Measurements from ENCODE around the gene CTPS1. TPM values are rescaled to one million over a fixed set of nuclear protein-coding genes. Genes with fewer than 3 reads are reported as not detected.
A peak's percentile ranks its signal among the peaks of the same experiment; 100 is the strongest.

Gene CTPS1
- total RNA-seq, 1 donor from 2014 or later, result 60.5 TPM

- H3K4me1 Mint-ChIP-seq (ENCODE audit: unreplicated experiment), result peaks cover 7% of the 10 kb centered on the region
- no peak for DNase-seq (ENCODE audit: extremely low spot score, unreplicated experiment)
- H3K9me3 Mint-ChIP-seq, result no peaks in the 10 kb centered on the region
- H3K27ac Mint-ChIP-seq, result no peak overlapping the region
- no peaks in the 10 kb centered on the region for H3K27me3 Mint-ChIP-seq
- no peak for TF ChIP-seq CTCF (conservative IDR thresholded peaks at IDR 0.05)
- H3K4me3 Mint-ChIP-seq, result no peak overlapping the region
- H3K36me3 Mint-ChIP-seq, result no peaks in the 10 kb centered on the region
Observed at GRCh38 chr1:40971966-40972365, 7.5 kb upstream of the CTPS1 start.

- Mint-ChIP-seq H3K36me3 (no peaks in the 10 kb centered on the region), H3K4me1 (ENCODE audit: unreplicated experiment) (peaks cover 5% of the 10 kb centered on the region), H3K27me3 (no peaks in the 10 kb centered on the region), H3K27ac (no peak overlapping the region), H3K9me3 (no peaks in the 10 kb centered on the region), H3K4me3 (no peak overlapping the region)
- TF ChIP-seq CTCF (conservative IDR thresholded peaks at IDR 0.05), result no peak
- no peak for DNase-seq (ENCODE audit: extremely low spot score, unreplicated experiment)
Observed at GRCh38 chr1:40973912-40974311, 5.6 kb upstream of the CTPS1 start.

- H3K4me3 Mint-ChIP-seq, result no peak overlapping the region
- no peak overlapping the region for H3K27ac Mint-ChIP-seq
- no peaks in the 10 kb centered on the region for H3K9me3 Mint-ChIP-seq
- no peak for DNase-seq (ENCODE audit: extremely low spot score, unreplicated experiment)
- TF ChIP-seq CTCF (conservative IDR thresholded peaks at IDR 0.05), result no peak
- H3K27me3 Mint-ChIP-seq, result no peaks in the 10 kb centered on the region
- no peaks in the 10 kb centered on the region for H3K36me3 Mint-ChIP-seq
- H3K4me1 Mint-ChIP-seq (ENCODE audit: unreplicated experiment), result peaks cover 5% of the 10 kb centered on the region
Observed at GRCh38 chr1:40974945-40975344, 4.6 kb upstream of the CTPS1 start.

GRCh38 chr1:40976952-40977690 lies 2.4 kb upstream of the CTPS1 start:
- no peak for TF ChIP-seq CTCF (conservative IDR thresholded peaks at IDR 0.05)
- H3K4me1 Mint-ChIP-seq (ENCODE audit: unreplicated experiment), result peaks cover 20% of the 10 kb centered on the region

GRCh38 chr1:40977716-40978115 lies 1.8 kb upstream of the CTPS1 start:
- no peaks in the 10 kb centered on the region for H3K27me3 Mint-ChIP-seq
- no peak overlapping the region for H3K27ac Mint-ChIP-seq
- no peak for DNase-seq (ENCODE audit: extremely low spot score, unreplicated experiment)

More at GRCh38 chr1:40976952-40977690, 2.4 kb upstream of the CTPS1 start:
- Mint-ChIP-seq H3K4me3 (peak overlapping the region; percentile 68), H3K27me3 (no peaks in the 10 kb centered on the region), H3K9me3 (no peaks in the 10 kb centered on the region), H3K36me3 (no peaks in the 10 kb centered on the region), H3K27ac (peak overlapping the region; percentile 35)
- no peak for DNase-seq (ENCODE audit: extremely low spot score, unreplicated experiment)

More at GRCh38 chr1:40977716-40978115, 1.8 kb upstream of the CTPS1 start:
- H3K36me3 Mint-ChIP-seq, result no peaks in the 10 kb centered on the region
- no peak for TF ChIP-seq CTCF (conservative IDR thresholded peaks at IDR 0.05)
- H3K4me3 Mint-ChIP-seq, result peak overlapping the region; percentile 44
- H3K4me1 Mint-ChIP-seq (ENCODE audit: unreplicated experiment), result peaks cover 24% of the 10 kb centered on the region
- H3K9me3 Mint-ChIP-seq, result no peaks in the 10 kb centered on the region

Data from type B pancreatic cell (in vitro differentiated cells).